PC-9 (cell line): Measurements from ENCODE around the gene ELOA.

Experiments
- CTCF ChIP-seq: fragments of 200-600 bp; sonication (generic); conservative IDR thresholded peaks from 2 replicates; pipeline ENCODE4 v1.6.1; 2017; ENCODE audit warnings: mixed run types, antibody characterized with exemption, mild to moderate bottlenecking, moderate library complexity
- EZH2 ChIP-seq: fragments of 200-600 bp; sonication (generic); IDR thresholded peaks from 2 replicates; pipeline ENCODE4 v1.8.0; 2017; ENCODE audit warnings: antibody characterized with exemption, low read depth

GRCh38 chr1:23776217-23776616, 32.9 kb downstream of the ELOA start:
- TF ChIP-seq CTCF (no peak), EZH2 (no peak)
